Endodermal cell (in vitro differentiated cells): Measurements from ENCODE around the gene JPT1. TPM values are rescaled to one million over a fixed set of nuclear protein-coding genes. Genes with fewer than 3 reads are reported as not detected.

Source experiments
- DNase-seq: peaks from one replicate; pipeline ENCODE4 v3.0.0-alpha.2; 2017
- H3K27ac ChIP-seq: 2 replicates; pipeline ENCODE4 v1.5.1; 2013; ENCODE audit warnings: mild to moderate bottlenecking, low read depth, low read length, moderate library complexity
- H3K27me3 ChIP-seq: 2 replicates; pipeline ENCODE4 v1.6.1; 2013; ENCODE audit warnings: mild to moderate bottlenecking, low read length, moderate library complexity; ENCODE audit not compliant: insufficient read depth, control insufficient read depth, poor library complexity, severe bottlenecking
- H3K36me3 ChIP-seq: 2 replicates; pipeline ENCODE4 v1.7.0; 2013; ENCODE audit warnings: mild to moderate bottlenecking, low read length, moderate library complexity; ENCODE audit not compliant: control insufficient read depth, insufficient read depth
- H3K4me1 ChIP-seq: one replicate; pipeline ENCODE4 v1.7.0; 2013; ENCODE audit warnings: low read length; ENCODE audit not compliant: control insufficient read depth, insufficient read depth
- H3K4me3 ChIP-seq: 2 replicates; pipeline ENCODE4 v1.5.1; 2013; ENCODE audit warnings: mild to moderate bottlenecking, low read length, moderate library complexity
- H3K9ac ChIP-seq: 2 replicates; pipeline ENCODE4 v1.6.1; 2013; ENCODE audit warnings: mild to moderate bottlenecking, low read length, moderate library complexity; ENCODE audit not compliant: poor library complexity, severe bottlenecking; ENCODE audit errors: extremely low read depth
- H3K9me3 ChIP-seq: 2 replicates; pipeline ENCODE4 v1.6.1; 2013; ENCODE audit warnings: mild to moderate bottlenecking, low read length, moderate library complexity; ENCODE audit not compliant: control insufficient read depth
- H3K27ac Mint-ChIP-seq: 2 replicates; pipeline ENCODE4 v1.8.0; 2020; ENCODE audit warnings: mixed read lengths
- H3K27me3 Mint-ChIP-seq: 2 replicates; pipeline ENCODE4 v1.8.0; 2021; ENCODE audit warnings: mild to moderate bottlenecking, mixed read lengths; ENCODE audit not compliant: insufficient read depth
- H3K36me3 Mint-ChIP-seq: 2 replicates; pipeline ENCODE4 v1.8.0; 2020; ENCODE audit warnings: low read depth, mixed read lengths
- H3K4me1 Mint-ChIP-seq: 2 replicates; pipeline ENCODE4 v1.8.0; 2020; ENCODE audit warnings: mixed read lengths
- H3K4me3 Mint-ChIP-seq: 2 replicates; pipeline ENCODE4 v1.8.0; 2020; ENCODE audit warnings: mild to moderate bottlenecking, moderate library complexity, mixed read lengths
- H3K9me3 Mint-ChIP-seq: 2 replicates; pipeline ENCODE4 v1.8.0; 2020; ENCODE audit warnings: mild to moderate bottlenecking, mixed read lengths
- CTCF ChIP-seq: fragments of 200-600 bp; sonication (generic); conservative IDR thresholded peaks from 2 replicates; pipeline ENCODE4 v1.5.0; 2021; ENCODE audit warnings: antibody characterized with exemption, mild to moderate bottlenecking
- WGBS, 2 experiments: methylation state at CpG; one replicate each; pipeline versions ENCODE4 v1.1.5 to v1.1.7; 2013; ENCODE audit warnings: missing lambda C conversion rate in 2 of 2, mixed read lengths in 1 of 2; ENCODE audit not compliant: insufficient coverage in 1 of 2, insufficient read length in 1 of 2; 5-methylcytosine and 5-hydroxymethylcytosine counted together
- total RNA-seq, 2 donors: library from RNA; stranded (reverse); fragmentation: NEBNext Ultra II Directional in 1 of 2; extraction: Animal tissue kit (Norgen Biotek cat#: 25700) in 1 of 2; gene quantifications; 2 replicates in 1 of 2; 3 replicates in 1 of 2; pipeline ENCODE4 v1.2.1, GENCODE V29; 2021

The JPT1 gene
- total RNA-seq, 2 donors from 2014 or later, result 148 to 156 TPM

DNA sequence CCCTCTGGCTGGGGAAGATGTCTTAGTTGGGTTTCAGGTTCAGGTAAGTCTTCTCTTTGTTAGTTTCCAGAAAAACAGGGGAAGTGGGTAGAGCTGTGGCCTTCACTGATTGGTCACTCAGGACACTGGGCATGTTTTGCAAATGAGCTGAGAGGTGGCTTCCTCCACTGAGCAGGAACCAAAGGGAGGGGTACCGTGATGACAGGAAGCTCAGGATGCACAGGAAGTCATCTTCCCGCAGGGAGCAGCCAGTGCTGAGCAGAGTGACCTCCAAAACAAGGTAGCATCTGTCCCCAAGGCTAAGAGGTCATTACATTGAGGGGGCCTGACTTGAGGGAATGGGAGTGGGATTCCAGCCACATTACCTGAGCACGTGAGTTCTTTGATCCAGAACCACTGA is 28.3 kb downstream of the JPT1 start:
- WGBS, 2 experiments, result 52 to 89% methylated on average over 2 to 3 of the region's 3 CpGs
- no peak overlapping the region for H3K27ac ChIP-seq

DNA sequence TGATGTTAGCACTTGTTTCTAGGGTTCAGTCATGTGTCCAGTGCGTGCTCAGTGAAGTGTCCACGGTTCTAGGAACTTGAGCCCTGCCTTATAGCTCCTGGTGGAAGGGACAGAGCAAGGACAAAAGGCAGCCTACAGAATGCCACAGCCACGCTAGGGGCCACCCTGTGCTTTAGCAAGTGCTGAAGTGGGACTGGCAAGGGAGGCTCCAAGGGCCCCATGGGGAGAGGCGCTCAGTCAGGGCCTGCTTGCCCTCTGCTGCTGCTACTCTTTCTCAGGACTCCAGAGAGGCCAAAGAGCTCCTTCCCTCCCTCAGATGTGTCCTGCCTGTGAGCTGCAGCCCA is 29.5 kb downstream of the JPT1 start:
- H3K9ac ChIP-seq, result no peak overlapping the region

More for the DNA sequence above, 28.3 kb downstream of the JPT1 start:
- no peak overlapping the region for H3K4me3 ChIP-seq
- H3K9me3 ChIP-seq, result no peaks in the 10 kb centered on the region
- no peak overlapping the region for H3K4me3 Mint-ChIP-seq
- no peak overlapping the region for H3K27ac Mint-ChIP-seq
- no peaks in the 10 kb centered on the region for H3K9me3 Mint-ChIP-seq
- peaks cover 4% of the 10 kb centered on the region for H3K4me1 Mint-ChIP-seq
- H3K27me3 ChIP-seq, result no peaks in the 10 kb centered on the region
- peaks cover 39% of the 10 kb centered on the region for H3K36me3 Mint-ChIP-seq
- no peak for TF ChIP-seq CTCF
- no peaks in the 10 kb centered on the region for H3K27me3 Mint-ChIP-seq
- H3K36me3 ChIP-seq, result peaks cover 52% of the 10 kb centered on the region
- DNase-seq, result peak; percentile 72
- H3K9ac ChIP-seq, result no peak overlapping the region
- H3K4me1 ChIP-seq, result peaks cover 3% of the 10 kb centered on the region

GRCh38 chr17:75124041-75124818 is 30.1 kb downstream of the JPT1 start:
- no peaks in the 10 kb centered on the region for H3K9me3 ChIP-seq
- H3K36me3 ChIP-seq, result peaks cover 47% of the 10 kb centered on the region
- no peaks in the 10 kb centered on the region for H3K4me1 ChIP-seq
- DNase-seq, result no peak
- no peaks in the 10 kb centered on the region for H3K27me3 ChIP-seq
- Mint-ChIP-seq H3K9me3 (no peaks in the 10 kb centered on the region), H3K27ac (peak overlapping the region; percentile 44), H3K36me3 (peaks cover 38% of the 10 kb centered on the region), H3K27me3 (no peaks in the 10 kb centered on the region), H3K4me3 (no peak overlapping the region), H3K4me1 (no peaks in the 10 kb centered on the region)
- no peak overlapping the region for H3K4me3 ChIP-seq
- no peak for TF ChIP-seq CTCF
- WGBS, 2 experiments, result 96 to 97% methylated on average over 9 to 19 of the region's 19 CpGs
- H3K27ac ChIP-seq, result no peak overlapping the region
- no peak overlapping the region for H3K9ac ChIP-seq

More for the DNA sequence above, 29.5 kb downstream of the JPT1 start:
- H3K27ac Mint-ChIP-seq, result peak overlapping the region; percentile 44
- peaks cover 43% of the 10 kb centered on the region for H3K36me3 Mint-ChIP-seq
- H3K4me3 ChIP-seq, result no peak overlapping the region
- no peak overlapping the region for H3K4me3 Mint-ChIP-seq
- no peaks in the 10 kb centered on the region for H3K9me3 ChIP-seq
- no peak for TF ChIP-seq CTCF
- H3K27me3 ChIP-seq, result no peaks in the 10 kb centered on the region
- no peak for DNase-seq
- peaks cover 51% of the 10 kb centered on the region for H3K36me3 ChIP-seq
- WGBS, 2 experiments, result 91 to 92% methylated on average over 3 to 4 of the region's 4 CpGs
- no peak overlapping the region for H3K27ac ChIP-seq
- no peaks in the 10 kb centered on the region for H3K4me1 Mint-ChIP-seq
- H3K27me3 Mint-ChIP-seq, result no peaks in the 10 kb centered on the region
- H3K9me3 Mint-ChIP-seq, result no peaks in the 10 kb centered on the region
- H3K4me1 ChIP-seq, result no peaks in the 10 kb centered on the region
